ENCODE results near the gene CYTH4. TPM values are rescaled to one million over a fixed set of nuclear protein-coding genes. Genes with fewer than 3 reads are reported as not detected.
"Not testable (repeated sequence)": the region's sequence is repeated elsewhere in the genome, so short reads cannot be mapped to it uniquely, and the experiment has no call there.

The CYTH4 gene, protein sequence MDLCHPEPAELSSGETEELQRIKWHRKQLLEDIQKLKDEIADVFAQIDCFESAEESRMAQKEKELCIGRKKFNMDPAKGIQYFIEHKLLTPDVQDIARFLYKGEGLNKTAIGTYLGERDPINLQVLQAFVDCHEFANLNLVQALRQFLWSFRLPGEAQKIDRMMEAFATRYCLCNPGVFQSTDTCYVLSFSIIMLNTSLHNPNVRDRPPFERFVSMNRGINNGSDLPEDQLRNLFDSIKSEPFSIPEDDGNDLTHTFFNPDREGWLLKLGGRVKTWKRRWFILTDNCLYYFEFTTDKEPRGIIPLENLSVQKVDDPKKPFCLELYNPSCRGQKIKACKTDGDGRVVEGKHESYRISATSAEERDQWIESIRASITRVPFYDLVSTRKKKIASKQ
- total RNA-seq: 24.1 TPM

DNA sequence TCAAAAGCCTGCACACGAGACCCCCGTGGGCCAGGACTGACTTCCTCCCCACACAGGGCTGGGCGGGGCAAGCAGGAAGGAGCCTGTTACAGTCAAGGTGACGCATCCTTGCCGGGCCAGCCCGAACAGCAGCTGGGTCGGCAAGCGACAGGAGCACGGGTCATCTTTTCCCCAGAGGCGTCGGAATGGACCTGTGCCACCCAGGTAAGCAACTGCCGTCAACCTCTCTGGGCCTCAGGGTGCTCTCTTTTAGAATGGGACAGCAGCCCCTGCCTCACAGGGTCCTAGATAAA lies at the start of gene CYTH4:
Gene CYTH4, plus strand, starts transcription at position 124 of the 293 bp plus-strand sequence. Its CDS starts 62 bp downstream, at position 186.
- no peak for DNase-seq (ENCODE audit: low spot score)

GRCh38 chr22:37233371-37233750 lies 48.9 kb upstream of the CYTH4 start:
- not testable (repeated sequence) for DNase-seq (ENCODE audit: low spot score)

DNA sequence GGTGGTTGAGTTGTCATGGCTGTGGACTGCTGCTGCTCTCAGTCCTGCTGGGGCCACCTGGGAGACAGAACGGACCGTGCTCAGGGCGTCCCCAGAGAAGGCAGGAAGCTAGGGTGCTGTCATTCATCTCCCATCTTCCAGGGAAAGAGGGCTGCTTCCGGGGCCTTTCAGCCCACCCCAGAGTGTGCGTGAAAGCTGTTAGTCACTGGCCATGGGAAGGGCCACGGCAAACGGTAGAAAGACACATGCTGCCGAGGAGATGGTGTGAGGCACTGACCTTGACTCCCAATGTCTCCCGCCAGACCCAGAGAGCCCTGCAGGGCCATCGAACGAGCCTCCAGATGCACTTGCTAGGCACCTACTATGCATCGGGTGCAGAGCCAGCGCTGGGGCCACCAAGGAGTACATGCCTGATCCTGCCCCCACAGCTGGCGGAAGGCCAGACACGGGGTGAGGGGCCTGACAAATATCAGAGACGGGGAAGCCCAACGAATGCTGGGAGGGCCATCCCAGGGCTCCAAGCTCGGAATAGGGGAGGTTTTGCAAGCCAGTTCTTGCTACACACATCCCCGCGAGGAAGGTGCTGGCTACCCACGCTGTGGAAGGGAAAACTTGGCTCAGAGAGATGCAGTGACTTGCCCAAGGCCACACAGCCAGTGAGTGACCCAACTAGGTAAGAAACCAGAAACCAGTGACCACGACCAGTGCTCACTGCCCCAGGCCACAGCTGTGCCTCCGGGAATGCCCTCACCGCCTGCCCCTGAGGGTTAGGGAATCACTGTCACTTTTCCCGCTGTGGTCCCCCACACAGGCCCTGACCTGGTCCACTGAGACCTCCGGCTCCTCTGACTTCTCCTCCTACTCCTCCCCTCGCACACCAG lies 48.3 kb upstream of the CYTH4 start:
- no peak for DNase-seq (ENCODE audit: low spot score)

DNA sequence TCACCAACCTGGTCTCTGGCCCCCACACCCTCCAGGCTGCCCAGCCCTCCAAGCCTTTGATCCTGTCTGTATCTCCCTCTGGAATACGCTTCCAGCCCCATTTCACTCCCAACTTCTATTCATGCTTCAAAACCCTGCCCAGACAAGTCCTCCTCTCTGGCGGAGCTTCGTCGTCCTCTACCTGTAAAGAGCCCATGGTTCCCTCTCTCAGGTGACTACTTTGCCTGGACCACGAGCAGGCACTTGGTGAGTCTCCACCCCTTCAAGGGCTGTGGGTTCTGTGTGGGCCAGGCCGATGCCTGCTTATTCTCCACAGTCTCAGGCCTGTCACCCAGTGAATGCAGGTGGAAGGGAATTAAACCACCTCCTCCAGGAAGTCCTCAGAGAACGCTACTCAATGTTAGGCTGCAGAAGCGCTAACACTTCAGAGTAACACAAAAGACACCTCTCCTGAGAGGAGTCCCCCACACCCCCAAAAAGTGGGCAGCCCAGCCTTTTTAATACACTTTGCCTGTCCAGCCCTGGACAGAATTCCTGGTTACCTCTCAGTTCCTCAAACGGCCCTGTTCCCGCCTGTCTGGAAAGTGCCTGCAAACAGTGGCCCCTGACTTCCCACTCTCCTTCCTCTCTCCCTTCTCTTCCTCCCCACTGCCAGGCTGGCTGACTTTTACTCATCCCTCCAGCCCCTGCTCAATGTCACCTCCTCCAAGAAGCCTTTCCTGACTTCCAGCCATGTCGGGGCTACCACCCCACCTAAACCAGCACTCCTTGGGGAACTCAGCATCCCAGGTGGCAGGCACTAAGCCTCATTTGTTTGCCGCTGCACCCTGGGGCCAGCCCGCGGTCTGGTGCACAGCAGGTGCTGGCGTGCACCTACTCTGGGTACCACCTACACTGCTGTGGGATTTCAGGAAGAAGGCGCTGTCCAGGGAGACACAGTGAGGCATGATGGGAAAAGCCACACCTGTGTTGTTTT lies 47.3 kb upstream of the CYTH4 start:
- DNase-seq (ENCODE audit: low spot score): no peak

DNA sequence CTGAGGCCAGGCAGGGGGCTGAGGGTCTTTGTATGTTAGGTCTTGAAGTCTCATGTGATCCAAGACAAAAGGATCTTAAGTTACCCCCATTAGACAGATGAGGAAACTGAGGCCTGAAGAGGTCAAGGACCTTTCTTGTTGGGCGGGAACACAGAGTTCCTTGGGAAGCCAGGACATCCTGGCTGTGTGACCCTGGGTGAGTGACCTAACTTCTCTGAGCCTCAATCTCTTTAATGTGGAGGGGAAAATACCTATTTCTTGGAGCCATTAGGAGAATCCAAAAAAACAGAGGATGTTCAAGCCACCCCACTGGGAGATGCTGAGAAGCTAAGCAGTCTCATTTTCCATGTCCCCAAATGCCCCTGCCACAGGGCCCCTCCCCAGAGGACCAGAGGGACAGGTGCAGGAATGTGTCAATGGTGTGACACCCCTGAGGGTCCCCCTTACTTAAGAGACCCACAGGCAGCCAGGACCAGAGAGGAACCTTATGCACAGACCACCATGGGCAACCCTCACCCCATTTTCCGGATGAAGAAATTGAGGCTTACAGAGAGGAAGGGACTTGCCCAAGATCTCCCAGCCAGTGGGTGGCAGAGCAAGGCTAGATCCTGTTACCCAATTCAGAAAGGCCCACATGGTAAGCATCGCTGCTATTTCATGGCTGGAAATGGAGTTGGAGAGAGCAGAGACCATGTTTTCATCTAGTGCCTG lies 46.3 kb upstream of the CYTH4 start:
- DNase-seq (ENCODE audit: low spot score): no peak

DNA sequence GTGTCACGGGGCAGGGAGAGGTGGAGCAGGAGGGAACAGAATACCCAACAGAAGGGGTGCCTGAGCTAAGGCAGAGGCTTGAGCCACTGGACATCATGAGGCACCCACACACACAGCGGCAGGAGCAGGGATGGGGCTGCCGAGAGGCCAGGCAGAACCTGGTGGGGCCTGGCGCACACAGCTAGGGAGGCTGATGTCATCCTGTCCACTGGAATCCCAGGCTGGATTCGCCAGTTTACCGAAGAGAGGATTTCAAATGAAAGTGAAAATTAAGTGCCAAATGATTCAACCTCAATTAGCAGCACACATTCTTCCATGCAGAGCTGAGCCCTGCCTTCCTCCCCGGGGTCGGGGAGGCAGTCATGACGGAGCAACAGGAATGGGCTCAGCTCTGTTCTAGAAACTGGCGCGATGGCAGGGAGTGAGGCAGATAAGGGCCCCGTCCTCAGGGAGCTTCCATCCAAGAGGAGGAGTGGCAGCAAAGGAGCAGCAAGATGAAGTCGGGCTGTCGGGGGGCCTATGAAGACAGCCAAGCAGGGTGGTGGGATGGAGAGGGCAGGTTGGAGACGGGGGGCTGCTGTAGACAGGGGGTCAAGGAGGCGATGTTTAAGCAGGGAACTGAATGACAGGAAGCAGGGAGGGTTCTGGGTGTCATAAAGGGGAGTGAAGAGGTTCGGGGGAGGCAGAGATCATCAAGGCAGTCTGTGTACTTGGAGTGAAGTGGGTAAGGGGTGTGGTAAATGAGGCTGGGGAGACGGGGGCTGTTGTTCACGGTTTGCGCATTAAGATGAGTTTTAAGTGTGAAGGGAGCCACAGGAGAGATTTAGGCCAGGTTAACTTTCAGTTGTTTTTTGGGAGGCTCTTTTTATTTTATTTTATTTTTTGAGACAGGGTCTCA lies 44.7 kb upstream of the CYTH4 start:
- DNase-seq (ENCODE audit: low spot score): no peak

DNA sequence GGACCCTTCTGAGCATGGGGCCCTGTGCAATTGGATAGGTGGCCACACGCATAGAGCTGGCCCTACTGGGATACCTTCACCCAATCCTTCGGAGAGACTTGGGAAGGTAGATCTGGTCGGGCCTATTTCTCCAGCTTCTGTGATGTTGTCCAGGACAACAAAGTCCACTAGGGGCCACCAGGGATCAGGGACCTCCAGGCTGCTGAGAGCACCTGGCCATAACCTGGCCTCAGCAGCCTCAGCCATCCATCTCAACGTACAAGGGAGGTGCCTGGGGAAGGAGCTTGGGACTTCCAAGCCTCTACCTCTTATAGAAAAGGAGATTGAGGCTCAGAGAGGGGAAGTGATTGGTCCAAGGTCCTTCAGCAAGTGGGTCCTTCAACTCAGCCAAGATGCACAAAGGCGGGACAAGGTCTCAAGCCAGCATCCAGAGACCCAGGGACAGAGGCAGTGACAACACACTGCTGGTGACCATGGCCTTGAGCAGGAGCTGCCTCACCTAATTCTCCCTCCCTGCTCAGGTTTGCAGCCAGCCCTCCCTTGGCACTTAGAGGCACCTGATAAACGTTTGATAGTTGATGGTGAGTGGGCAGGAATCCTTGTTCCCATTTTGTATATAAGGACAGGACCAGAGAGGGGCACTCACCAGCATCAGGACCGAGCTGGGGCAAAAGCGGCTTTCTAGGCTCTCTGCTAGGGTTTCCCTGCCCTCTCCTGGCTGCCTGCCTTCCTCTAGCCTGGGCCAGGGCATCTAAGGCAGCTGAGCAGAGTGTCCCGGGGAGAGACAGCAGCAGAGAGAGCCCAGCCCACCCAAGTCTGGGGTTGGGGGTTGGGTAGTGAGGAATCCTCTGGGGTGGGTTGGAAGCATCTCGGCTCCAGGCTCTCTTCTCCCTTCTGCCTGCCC lies 42.7 kb upstream of the CYTH4 start:
- DNase-seq (ENCODE audit: low spot score): no peak

DNA sequence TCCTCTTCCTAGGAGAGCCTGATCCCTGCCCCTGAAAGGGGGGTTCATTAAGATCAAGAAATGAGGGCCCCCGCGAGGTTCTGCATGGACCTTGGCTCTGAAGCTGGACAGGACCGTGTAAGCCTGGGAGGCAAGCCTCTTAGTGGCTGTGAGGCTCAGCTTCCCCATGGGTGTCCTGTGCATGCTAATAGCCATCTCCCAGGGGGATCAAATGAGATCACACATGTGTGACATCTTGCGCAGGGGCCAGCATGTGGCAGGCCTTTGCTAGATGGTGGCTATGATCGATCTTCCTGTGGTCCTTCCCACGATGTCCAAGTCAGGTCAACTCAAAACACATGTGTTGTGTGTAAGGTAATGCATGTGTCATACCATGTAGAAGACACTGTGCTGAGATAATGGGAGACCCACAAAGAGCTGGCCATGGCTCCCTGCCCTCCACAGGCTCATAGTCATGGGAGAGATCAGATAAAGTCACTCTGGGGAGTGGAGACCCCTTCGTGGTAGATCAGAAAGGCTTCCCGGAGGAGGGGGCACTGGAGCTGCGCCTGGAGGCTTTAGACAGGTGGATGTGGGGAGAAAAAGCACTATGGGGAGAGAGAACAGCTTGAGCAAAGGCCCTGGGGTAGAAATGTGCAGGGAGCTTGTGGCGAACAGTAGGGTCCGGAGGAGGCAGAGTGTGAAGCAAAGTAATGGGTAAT lies 41.9 kb upstream of the CYTH4 start:
- no peak for DNase-seq (ENCODE audit: low spot score)

DNA sequence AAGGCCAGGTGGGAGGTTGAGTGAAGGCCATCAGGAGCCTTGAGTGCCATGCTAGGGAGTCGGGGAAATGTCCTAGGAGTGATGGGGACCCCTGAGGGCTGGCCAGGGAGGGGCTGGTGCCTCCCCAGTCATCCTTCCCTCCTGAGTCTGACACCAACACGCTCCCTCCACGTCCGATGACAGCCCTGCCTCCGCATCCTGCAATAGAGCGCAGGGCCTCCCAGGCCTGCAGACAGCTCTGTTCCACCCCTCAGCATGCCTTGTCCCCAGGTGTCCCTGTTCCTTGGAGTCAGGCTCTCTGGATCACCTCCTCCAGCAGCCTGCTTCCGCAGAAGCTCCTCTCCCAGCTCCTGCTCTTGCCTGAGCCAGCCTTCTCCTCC lies 41.4 kb upstream of the CYTH4 start:
- no peak for DNase-seq (ENCODE audit: low spot score)

DNA sequence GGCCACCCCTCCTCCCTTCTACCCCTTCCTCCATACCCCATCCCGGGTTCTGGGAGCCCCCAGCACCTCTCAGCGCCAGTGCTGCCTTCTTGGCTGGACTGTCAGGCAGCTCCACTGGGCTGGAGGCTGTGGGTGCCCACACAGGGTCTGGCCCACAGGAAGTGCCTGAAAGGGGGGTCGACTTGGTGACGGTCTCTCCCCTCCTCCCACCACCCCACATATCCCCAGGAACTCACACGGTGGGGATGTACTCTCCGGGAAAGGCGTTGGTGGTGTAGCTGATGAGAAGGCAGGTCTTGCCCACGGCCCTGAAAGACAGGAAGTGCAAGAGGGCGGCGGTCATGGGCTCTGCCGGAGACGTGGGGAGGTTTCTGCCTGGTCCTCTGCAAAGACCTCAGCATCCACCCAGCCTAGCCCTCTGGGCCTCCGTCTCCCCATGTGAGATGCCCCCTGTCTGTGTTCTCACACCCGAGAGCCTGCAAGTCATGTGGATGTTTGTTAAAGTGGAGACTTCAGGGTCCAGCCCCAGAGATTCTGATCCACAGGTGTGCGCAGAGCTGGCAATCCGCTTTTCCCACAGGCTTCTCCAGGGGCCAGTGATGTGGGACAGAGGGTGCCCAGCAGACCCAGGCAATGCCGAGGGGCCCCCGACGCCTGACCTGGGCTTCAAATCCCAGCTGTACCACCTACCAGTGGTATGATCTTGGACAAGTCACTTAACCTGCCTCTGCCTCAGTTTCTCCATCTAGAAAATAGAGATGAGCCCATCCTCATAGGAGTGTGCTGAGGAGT lies 40.8 kb upstream of the CYTH4 start:
- DNase-seq (ENCODE audit: low spot score): no peak

GRCh38 chr22:37242395-37242918 lies 39.9 kb upstream of the CYTH4 start:
- peak; percentile 70 for DNase-seq (ENCODE audit: low spot score)

DNA sequence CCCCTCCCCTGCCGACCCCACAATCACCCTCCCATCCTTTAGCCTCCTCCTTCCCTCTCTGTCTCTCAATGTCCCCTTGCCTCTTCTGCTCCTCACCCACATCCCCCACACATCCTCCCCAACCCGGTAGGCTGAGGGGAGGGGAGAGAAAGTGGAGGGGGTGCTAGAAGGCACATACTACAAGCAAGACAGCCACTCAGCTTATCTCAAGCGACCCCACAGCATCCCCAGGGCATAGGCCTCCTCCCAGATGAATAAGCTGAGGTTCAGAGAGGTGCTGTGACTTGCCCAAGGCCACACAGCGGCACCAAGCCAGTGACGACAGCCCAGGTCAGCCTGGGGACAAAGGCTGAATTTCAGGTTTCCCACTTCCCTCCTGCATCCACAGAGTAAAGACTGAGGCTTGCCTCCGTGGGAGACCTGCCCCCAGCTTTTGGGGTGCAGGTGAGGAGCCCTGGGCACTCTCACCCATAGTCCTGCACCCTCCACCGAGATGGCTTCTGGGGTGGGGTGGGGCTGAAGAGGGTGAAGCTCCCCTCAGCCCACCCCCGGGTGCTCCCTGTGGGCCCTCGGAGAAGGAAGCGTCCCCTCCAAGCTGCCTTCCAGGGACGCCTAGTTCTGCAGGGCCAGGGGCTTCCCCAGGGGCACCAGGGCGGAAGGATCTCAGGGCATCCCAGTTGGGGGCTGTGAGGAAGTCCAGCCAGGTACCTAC lies 38.8 kb upstream of the CYTH4 start:
- DNase-seq (ENCODE audit: low spot score): no peak

DNA sequence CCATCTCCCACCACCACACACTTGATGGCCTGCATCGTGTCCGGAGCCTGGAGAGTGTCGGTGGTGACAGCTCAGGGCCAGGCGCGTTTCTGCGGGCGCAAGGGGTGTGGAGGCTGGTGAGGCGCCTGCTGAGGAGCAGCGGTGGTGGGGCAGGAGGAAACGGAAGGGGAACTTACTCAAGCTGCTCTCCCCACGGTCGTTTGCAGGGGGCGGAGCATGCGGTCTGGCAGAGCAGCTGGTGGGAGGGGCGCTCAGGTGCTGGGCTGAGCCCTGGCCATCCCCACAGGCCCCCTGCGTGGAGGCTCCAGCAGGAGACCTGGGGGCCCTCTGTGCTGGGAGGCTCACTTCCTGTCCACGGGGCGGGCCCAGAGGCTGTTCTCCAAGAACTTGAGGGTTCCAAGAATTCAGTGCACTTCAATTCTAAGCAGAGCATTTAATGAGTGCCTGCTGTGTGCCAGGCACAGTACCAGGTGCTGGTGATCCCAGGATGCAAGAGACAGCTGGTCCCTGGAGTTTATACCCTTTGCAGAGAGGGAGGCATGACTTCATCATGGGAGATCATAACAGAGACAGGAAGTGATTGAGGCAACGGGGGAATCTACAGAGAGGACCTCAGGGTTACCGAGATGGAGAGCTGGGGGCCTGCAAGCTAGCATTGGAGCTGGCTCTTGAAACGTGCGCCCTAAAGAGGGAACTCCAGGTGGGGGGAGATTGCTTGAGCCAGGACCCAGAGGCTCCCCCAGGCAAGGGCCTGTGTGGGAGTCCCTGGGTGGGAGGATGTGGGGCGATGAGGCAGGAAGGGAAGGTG lies 38.0 kb upstream of the CYTH4 start, which contains the start of gene RAC2:
Gene RAC2, minus strand, starts transcription at position 156 of the 808 bp plus-strand sequence. Its CDS starts 121 bp downstream, at position 35.
- peak; percentile 72 for DNase-seq (ENCODE audit: low spot score)

DNA sequence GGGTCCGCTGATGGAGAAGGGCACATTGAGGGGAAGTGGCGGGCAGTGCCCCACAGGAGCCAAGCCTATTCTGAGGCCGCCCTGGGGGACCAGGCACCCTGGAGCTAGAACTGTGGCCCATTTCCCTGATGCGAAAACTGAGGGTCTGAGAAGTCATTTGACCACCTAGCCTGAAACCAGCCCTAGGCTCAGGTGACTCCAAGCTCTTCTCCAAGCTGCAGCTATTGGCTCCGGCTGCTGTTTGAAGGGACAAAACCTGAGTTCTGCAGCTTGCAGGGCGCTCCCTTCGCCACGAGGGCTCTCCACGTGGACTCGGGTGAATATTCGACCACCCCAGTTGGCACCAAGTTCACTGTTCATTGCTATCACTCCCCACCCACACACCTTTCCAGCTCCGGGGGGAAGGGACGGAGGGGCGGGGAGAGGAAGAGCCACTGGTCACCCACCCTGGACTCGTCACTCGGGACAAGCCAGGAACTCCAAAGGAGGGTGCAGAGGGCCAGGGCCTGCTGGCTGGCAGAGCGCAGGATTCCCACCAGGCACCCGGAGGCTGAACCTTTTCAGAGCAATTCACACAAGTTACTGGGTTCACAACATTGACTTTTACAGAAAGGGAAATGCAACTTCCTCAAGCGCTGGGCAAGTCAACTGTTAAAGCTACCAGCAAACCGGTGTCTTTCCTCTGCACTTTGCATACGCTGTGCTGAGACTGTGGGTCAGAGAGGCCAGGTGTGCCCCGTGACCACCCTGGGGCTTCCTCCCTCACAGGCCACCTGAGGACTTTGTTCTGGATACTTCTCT lies 37.2 kb upstream of the CYTH4 start:
- DNase-seq (ENCODE audit: low spot score): no peak

GRCh38 chr22:37245740-37246139 lies 36.6 kb upstream of the CYTH4 start:
- no peak for DNase-seq (ENCODE audit: low spot score)
